ENCODE data around the gene CNTLN. TPM values are rescaled to one million over a fixed set of nuclear protein-coding genes. Genes with fewer than 3 reads are reported as not detected.
"Not testable (repeated sequence)": the region's sequence is repeated elsewhere in the genome, so short reads cannot be mapped to it uniquely, and the experiment has no call there.

Gene CNTLN
- total RNA-seq, 1 donor from 2014 or later = 5.4 TPM

DNA sequence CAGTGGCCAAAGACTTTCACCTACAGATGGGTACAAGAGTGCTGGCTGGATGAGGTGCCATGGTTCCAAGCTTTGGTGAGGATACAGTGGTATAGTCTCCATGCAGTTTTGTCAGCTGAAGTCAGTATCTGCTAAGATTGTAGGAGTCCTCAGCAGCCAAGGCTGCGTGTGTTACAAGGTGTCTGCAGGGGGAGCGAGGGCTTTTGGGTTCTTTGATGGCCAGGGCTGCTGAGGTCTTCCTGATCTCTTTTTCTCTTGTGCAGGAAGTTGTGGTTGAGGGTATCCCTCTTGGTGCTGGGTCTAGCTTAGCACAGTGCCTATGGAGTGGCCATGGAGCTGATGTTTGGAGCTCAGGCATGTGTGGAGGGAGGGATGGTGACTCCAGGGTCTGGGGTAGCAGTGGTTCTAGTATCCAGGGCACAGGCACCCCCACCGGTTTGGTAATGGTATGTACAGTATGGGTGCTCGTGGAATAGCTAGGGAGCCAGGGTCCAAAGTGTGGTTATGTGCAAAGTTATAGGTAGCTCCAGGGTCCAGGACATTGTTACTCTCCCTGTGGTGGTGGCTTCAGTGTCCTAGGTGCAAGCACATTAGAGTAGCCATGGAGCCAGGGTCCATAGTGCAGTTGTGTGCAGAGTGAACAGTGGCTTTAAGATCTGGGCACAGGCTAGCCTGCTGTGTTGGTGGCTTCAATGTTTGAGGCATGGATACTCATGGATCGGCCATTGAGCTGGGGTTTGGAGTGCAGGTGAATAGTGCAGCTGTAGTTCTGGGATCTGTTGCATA, 36.7 kb downstream of the CNTLN start:
- no peak for DNase-seq (ENCODE audit: low spot score)

DNA sequence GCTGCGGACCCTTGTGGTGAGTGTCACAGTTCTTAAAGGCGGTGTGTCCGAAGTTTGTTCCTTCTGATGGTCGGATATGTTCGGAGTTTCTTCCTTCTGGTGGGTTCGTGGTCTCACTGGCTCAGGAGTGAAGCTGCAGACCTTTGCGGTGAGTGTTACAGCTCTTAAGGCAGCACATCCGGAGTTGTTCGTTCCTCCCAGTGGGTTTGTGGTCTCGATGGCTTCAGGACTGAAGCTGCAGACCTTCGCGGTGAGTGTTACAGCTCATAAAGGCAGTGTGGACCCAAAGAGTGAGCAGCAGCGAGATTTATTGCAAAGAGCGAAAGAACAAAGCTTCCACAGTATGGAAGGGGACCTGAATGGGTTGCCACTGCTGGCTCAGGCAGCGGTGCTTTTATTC, 42.7 kb downstream of the CNTLN start:
- not testable (repeated sequence) for DNase-seq (ENCODE audit: low spot score)

- DNase-seq (ENCODE audit: low spot score) = no peak
Observed at GRCh38 chr9:17185481-17186029, 50.7 kb downstream of the CNTLN start.

- DNase-seq (ENCODE audit: low spot score) = no peak
Observed at GRCh38 chr9:17191082-17191481, 56.2 kb downstream of the CNTLN start.

- DNase-seq (ENCODE audit: low spot score) = no peak
Observed at GRCh38 chr9:17204611-17205152, 69.8 kb downstream of the CNTLN start.

- no peak for DNase-seq (ENCODE audit: low spot score)
Observed at GRCh38 chr9:17216011-17216410, 81.2 kb downstream of the CNTLN start.

DNA sequence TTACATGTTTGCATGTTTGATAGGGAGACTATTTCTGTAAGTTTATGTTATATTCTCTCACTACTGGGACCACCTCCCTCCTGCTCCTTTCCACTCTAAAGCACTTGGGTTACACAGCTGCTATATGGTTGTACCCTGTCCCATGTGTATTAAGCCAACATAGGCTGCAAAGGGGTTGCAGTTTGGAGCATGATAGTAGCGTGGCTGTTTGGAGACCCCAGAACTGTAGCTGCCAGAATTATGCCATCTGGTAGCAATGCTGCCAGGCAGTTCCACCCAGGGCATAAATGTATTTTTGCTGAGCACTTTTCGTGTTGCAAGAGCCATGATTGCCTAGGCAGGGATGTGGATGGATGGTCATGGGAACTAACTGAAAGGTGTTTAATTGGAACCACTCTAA, 81.8 kb downstream of the CNTLN start:
- DNase-seq (ENCODE audit: low spot score) = no peak

GRCh38 chr9:17217272-17217671, 82.4 kb downstream of the CNTLN start:
- no peak for DNase-seq (ENCODE audit: low spot score)

- DNase-seq (ENCODE audit: low spot score) = no peak
Observed at GRCh38 chr9:17219261-17219660, 84.4 kb downstream of the CNTLN start.

DNA sequence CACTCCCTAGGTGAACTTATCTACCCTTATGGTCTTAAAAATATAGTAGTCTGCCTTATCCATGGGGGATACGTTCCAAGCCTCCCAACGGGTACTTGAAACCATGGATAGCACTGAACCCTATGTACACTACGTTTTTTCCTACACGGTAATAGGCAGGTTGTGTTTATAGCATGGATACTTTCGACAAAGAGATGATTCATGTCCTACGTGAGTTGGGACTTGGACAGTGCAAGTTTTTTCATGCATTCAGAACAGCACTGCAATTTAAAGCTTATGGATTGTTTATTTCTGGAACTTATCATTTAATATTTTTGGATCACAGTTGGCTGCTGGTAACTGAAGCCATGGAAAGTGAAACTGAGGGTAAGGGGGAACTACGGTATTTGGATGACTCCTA, 88.1 kb downstream of the CNTLN start:
- no peak for DNase-seq (ENCODE audit: low spot score)

DNA sequence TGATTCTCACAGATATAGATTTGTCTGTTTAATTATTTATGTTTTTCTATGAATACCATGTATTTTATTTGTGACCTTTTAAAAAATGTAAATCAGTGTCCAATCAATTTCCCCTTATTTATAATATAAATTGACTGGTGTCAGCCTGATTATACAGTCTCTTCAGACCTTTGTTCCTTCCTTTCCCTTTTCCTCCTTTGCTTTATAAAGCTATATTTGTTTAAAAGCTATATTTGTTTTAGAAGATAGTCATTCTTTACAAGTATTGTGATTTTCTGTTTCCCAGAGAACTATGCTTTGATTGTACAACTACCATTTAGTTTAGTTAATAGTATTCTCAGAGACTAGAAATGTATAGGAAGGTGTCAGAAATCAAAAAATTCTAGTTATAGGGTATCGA, 90.6 kb downstream of the CNTLN start:
- no peak for DNase-seq (ENCODE audit: low spot score)

- no peak for DNase-seq (ENCODE audit: low spot score)
Observed at GRCh38 chr9:17229945-17230560, 95.2 kb downstream of the CNTLN start.

- DNase-seq (ENCODE audit: low spot score) = peak; percentile 15
Observed at GRCh38 chr9:17230646-17231045, 95.8 kb downstream of the CNTLN start.

DNA sequence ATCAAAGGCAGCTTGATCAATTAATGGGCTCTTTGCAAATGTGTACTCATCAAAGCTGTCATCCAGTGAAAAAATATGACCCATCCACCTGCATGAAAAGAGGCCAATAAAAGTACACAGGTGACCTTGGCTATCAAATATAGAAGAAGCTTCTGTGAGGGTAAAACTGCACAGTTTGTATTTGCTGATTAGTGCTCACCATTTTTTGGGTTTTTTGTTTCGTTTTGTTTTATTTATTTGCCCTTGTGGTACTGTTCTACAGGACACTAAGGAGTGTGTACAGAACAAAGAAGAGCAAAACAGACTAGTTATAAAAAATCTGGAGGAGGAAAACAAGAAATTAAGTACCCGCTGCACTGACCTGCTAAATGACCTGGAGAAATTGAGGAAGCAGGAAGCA, 101.3 kb downstream of the CNTLN start:
- no peak for DNase-seq (ENCODE audit: low spot score)

- no peak for DNase-seq (ENCODE audit: low spot score)
Observed at GRCh38 chr9:17246770-17247169, 111.9 kb downstream of the CNTLN start.

DNA sequence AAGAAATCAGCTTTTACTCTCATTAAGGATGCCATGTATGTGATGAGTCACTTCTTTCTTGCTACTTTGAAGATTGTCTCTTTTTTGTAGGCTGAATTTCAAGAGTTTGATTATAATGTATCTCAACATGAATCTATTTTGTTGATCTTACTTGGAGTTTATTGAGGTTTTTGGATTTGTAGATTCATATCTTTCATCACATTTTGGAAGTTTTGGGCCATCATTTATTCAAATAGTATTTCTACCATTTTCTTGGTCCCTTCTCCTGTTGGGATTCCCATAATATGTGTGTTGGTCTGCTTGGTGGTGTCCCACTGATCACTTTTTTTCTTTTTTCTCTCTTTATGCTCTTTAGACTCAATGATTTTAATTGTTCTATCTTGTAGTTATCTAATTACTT, 116.3 kb downstream of the CNTLN start:
- DNase-seq (ENCODE audit: low spot score) = no peak

DNA sequence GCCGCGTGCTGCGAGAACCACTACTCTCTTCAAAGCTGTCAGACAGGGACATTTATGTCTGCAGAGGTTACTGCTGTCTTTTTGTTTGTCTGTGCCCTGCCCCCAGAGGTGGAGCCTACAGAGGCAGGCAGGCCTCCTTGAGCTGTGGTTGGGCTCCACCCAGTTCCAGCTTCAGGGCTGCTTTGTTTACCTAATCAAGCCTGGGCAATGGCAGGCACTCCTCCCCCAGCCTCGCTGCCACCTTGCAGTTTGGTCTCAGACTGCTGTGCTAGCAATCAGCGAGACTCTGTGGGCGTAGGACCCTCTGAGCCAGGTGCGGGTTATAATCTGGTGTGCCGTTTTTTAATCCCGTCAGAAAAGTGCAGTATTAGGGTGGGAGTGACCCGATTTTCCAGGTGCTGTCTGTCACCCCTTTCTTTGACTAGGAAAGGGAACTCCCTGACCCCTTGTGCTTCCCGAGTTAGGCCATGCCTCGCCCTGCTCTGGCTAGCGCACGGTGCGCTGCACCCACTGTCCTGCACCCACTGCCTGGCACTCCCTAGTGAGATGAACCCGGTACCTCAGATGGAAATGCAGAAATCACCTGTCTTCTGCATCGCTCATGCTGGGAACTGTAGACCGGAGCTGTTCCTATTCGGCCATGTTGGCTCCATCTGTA, 133.8 kb downstream of the CNTLN start:
- DNase-seq (ENCODE audit: low spot score) = peak; percentile 16

- no peak for DNase-seq (ENCODE audit: low spot score)
Observed at GRCh38 chr9:17269799-17270198, 135.0 kb downstream of the CNTLN start.

DNA sequence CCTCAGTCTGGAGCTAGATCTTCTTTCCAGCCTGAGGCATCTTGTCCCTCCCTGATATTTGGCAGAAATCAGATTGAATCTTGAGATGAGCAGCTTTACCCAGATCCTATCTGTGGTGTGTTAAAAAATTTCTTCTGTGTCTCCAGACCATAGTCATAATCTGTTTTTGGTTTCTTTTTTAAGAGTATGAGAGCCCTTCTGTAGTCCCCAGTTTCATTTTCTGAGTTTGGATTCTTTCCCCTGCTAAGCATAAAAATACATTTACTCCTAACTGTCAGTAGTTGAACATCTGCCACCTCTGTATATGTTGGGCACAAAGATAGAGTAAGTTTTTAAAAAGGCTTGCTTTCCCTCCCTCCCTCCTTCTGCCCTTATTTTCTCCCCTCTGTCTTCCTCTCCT, 137.7 kb downstream of the CNTLN start:
- DNase-seq (ENCODE audit: low spot score) = no peak

DNA sequence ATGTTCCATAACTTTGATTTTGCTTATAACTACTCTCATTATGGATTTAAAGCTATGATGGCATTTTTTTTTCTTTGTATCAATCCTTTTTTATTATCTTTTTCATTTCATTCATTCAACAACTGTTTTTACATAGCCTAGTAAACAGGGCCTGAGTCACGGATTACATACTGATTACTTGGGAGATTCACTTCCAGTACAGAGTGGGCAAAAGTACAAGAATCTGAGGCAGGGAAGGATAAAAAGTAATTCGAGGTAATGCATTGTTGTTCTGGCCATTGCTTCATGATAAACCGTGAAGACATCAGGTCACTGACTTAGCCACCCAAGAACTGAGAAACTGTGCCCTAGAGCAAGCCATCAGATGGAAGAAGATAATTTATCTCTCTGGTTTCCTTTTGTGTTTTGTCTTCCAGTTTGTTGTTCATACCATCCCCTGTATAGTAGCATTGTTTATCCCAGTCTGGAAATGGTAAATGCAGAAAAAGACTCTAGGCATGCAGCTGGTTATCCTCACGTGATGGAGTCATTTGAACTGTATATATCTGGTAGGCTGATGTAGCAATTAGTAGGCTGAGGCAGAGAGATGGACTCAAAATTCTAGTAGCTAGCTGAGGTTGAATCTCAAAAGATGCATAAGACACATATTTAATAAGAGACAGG, 145.6 kb downstream of the CNTLN start:
- no peak for DNase-seq (ENCODE audit: low spot score)

DNA sequence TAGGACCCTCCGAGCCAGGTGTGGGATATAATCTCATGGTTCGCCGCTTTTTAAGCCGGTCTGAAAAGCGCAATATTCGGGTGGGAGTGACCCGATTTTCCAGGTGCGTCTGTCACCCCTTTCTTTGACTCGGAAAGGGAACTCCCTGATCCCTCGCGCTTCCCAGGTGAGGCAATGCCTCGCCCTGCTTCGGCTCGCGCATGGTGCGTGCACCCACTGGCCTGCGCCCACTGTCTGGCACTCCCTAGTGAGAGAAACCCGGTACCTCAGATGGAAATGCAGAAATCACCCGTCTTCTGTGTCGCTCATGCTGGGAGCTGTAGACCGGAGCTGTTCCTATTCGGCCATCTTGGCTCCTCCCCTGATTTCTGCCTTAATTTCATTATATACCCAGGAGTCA, 155.8 kb downstream of the CNTLN start:
- not testable (repeated sequence) for DNase-seq (ENCODE audit: low spot score)

GRCh38 chr9:17291766-17292165, 156.9 kb downstream of the CNTLN start:
- no peak for DNase-seq (ENCODE audit: low spot score)

All from mucosa of gallbladder (tissue), 1 donor.